ENCODE data around the gene TFB1M.

- TF ChIP-seq FOXP2 (optimal IDR thresholded peaks at IDR 0.05; ENCODE audit: control extremely low read depth, extremely low read length, insufficient read depth), result no peak
- TF ChIP-seq EZH2 (IDR thresholded peaks at IDR 0.05), result no peak
Observed at GRCh38 chr6:155316419-155316818, 2.1 kb upstream of the TFB1M start.

Measured in SK-N-MC (cell line).